NOMO-1 treated with DMSO at 0.1 percent for 48 hours (cell line): ENCODE data around the gene NFATC1.
"Not testable (repeated sequence)": the region's sequence is repeated elsewhere in the genome, so short reads cannot be mapped to it uniquely, and the experiment has no call there.

ENCODE experiments used
- DNase-seq: peaks from one replicate; lab custom pipeline; 2025; ENCODE audit not compliant: unreplicated experiment; lab: John Stamatoyannopoulos, UW

Gene NFATC1

GRCh38 chr18:79375441-79376154 lies 20.1 kb upstream of the NFATC1 start:
- DNase-seq, result no peak

- DNase-seq, result not testable (repeated sequence)
Observed at GRCh38 chr18:79376661-79377060, 19.1 kb upstream of the NFATC1 start.

GRCh38 chr18:79377187-79377891 lies 18.4 kb upstream of the NFATC1 start:
- DNase-seq, result no peak

- peak; percentile 43 for DNase-seq
Observed at GRCh38 chr18:79378536-79379250, 17.0 kb upstream of the NFATC1 start.

GRCh38 chr18:79379251-79379905 lies 16.4 kb upstream of the NFATC1 start:
- DNase-seq, result no peak

GRCh38 chr18:79379931-79380815 lies 15.6 kb upstream of the NFATC1 start:
- no peak for DNase-seq

GRCh38 chr18:79380816-79381806 lies 14.6 kb upstream of the NFATC1 start:
- peak; percentile 22 for DNase-seq

GRCh38 chr18:79381811-79382311 lies 13.9 kb upstream of the NFATC1 start:
- no peak for DNase-seq

- no peak for DNase-seq
Observed at GRCh38 chr18:79382681-79383387, 12.9 kb upstream of the NFATC1 start.

GRCh38 chr18:79383388-79384056 lies 12.2 kb upstream of the NFATC1 start:
- DNase-seq, result no peak

GRCh38 chr18:79384151-79384807 lies 11.5 kb upstream of the NFATC1 start:
- DNase-seq, result no peak

- DNase-seq, result no peak
Observed at GRCh38 chr18:79384834-79385233, 10.9 kb upstream of the NFATC1 start.

- no peak for DNase-seq
Observed at GRCh38 chr18:79385326-79385707, 10.4 kb upstream of the NFATC1 start.

- no peak for DNase-seq
Observed at GRCh38 chr18:79385708-79386341, 9.9 kb upstream of the NFATC1 start.

GRCh38 chr18:79386547-79386946 lies 9.2 kb upstream of the NFATC1 start:
- DNase-seq, result no peak

GRCh38 chr18:79387214-79387613 lies 8.5 kb upstream of the NFATC1 start:
- DNase-seq, result no peak

GRCh38 chr18:79387615-79388014 lies 8.1 kb upstream of the NFATC1 start:
- no peak for DNase-seq
